Effector memory CD8-positive, alpha-beta T cell (primary cell): ENCODE measurements around the gene NRAS.

ENCODE experiments used
- ATAC-seq: fragments of 150-1000 bp; cut with Tn5 transposase; replicated peaks from 2 replicates; pipeline ENCODE4 v1.10.0; 2021; ENCODE audit warnings: mild to moderate bottlenecking, moderate library complexity
- DNase-seq, 3 experiments: peaks; one replicate each; pipeline ENCODE4 v3.0.0; 2021
- H3K27ac Mint-ChIP-seq, 2 donors: one replicate each; pipeline ENCODE4 v1.8.0; 2022; ENCODE audit warnings: mild to moderate bottlenecking in 2 of 2, mixed read lengths in 2 of 2, moderate library complexity in 2 of 2
- H3K27me3 Mint-ChIP-seq, 2 donors: one replicate each; pipeline ENCODE4 v1.8.0; 2022; ENCODE audit warnings: mixed read lengths in 2 of 2
- H3K36me3 Mint-ChIP-seq: one replicate; pipeline ENCODE4 v1.8.0; 2022; ENCODE audit warnings: mild to moderate bottlenecking, moderate library complexity, mixed read lengths; ENCODE audit not compliant: insufficient read depth
- H3K4me1 Mint-ChIP-seq, 2 donors: one replicate each; pipeline ENCODE4 v1.8.0; 2022; ENCODE audit warnings: low read depth in 2 of 2, mixed read lengths in 2 of 2
- H3K4me3 Mint-ChIP-seq, 2 donors: one replicate each; pipeline ENCODE4 v1.8.0; 2022; ENCODE audit warnings: mild to moderate bottlenecking in 2 of 2, mixed read lengths in 2 of 2, moderate library complexity in 2 of 2
- H3K9me3 Mint-ChIP-seq, 2 donors: one replicate each; pipeline ENCODE4 v1.8.0; 2022; ENCODE audit warnings: mixed read lengths in 2 of 2

NRAS gene

GRCh38 chr1:114718661-114719423, 2.3 kb upstream of the NRAS start:
- H3K27ac Mint-ChIP-seq, result peak overlapping the region in 1 of 2 donors; percentile 17
- ATAC-seq, result no peak
- no peaks in the 10 kb centered on the region for H3K9me3 Mint-ChIP-seq
- no peak overlapping the region for H3K4me3 Mint-ChIP-seq
- DNase-seq, result no peak
- H3K27me3 Mint-ChIP-seq, result no peaks in the 10 kb centered on the region
- H3K4me1 Mint-ChIP-seq, result peaks cover 11 to 20% of the 10 kb centered on the region in 2 donors
- H3K36me3 Mint-ChIP-seq, result peaks cover 72% of the 10 kb centered on the region

GRCh38 chr1:114715952-114716303, 643 bp downstream of the NRAS start:
- Mint-ChIP-seq H3K9me3 (no peaks in the 10 kb centered on the region), H3K4me1 (peaks cover 11 to 20% of the 10 kb centered on the region in 2 donors), H3K4me3 (peak overlapping the region; percentile 94 to 98), H3K27me3 (no peaks in the 10 kb centered on the region), H3K36me3 (peaks cover 70% of the 10 kb centered on the region), H3K27ac (peak overlapping the region; percentile 99 to 100)
- DNase-seq (no peak), ATAC-seq (no peak)

GRCh38 chr1:114712977-114713376, 3.6 kb downstream of the NRAS start:
- Mint-ChIP-seq H3K36me3 (peaks cover 65% of the 10 kb centered on the region), H3K27ac (peak overlapping the region in 1 of 2 donors; percentile 83), H3K4me3 (no peak overlapping the region), H3K9me3 (no peaks in the 10 kb centered on the region), H3K27me3 (no peaks in the 10 kb centered on the region), H3K4me1 (peaks cover 11 to 20% of the 10 kb centered on the region in 2 donors)
- DNase-seq (no peak), ATAC-seq (no peak)

GRCh38 chr1:114710360-114710759, 6.2 kb downstream of the NRAS start:
- Mint-ChIP-seq H3K4me1 (peaks cover 0 to 4% of the 10 kb centered on the region in 2 donors), H3K36me3 (peaks cover 67% of the 10 kb centered on the region), H3K4me3 (no peak overlapping the region), H3K27me3 (no peaks in the 10 kb centered on the region), H3K9me3 (no peaks in the 10 kb centered on the region), H3K27ac (peak overlapping the region in 1 of 2 donors; percentile 0)
- ATAC-seq (no peak), DNase-seq (no peak)

GRCh38 chr1:114707604-114708003, 9.0 kb downstream of the NRAS start:
- Mint-ChIP-seq H3K4me1 (no peaks in the 10 kb centered on the region), H3K9me3 (no peaks in the 10 kb centered on the region)

GRCh38 chr1:114703242-114703641, 13.3 kb downstream of the NRAS start:
- DNase-seq (no peak), ATAC-seq (no peak)
- Mint-ChIP-seq H3K9me3 (no peaks in the 10 kb centered on the region), H3K27me3 (no peaks in the 10 kb centered on the region), H3K4me3 (no peak overlapping the region), H3K36me3 (peaks cover 25% of the 10 kb centered on the region), H3K27ac (no peak overlapping the region), H3K4me1 (no peaks in the 10 kb centered on the region)

More at GRCh38 chr1:114707604-114708003, 9.0 kb downstream of the NRAS start:
- ATAC-seq (no peak), DNase-seq (no peak)
- no peak overlapping the region for H3K27ac Mint-ChIP-seq
- peaks cover 60% of the 10 kb centered on the region for H3K36me3 Mint-ChIP-seq
- H3K4me3 Mint-ChIP-seq, result no peak overlapping the region
- H3K27me3 Mint-ChIP-seq, result no peaks in the 10 kb centered on the region

GRCh38 chr1:114702737-114703136, 13.8 kb downstream of the NRAS start:
- DNase-seq, result no peak
- Mint-ChIP-seq H3K27me3 (no peaks in the 10 kb centered on the region), H3K27ac (no peak overlapping the region), H3K36me3 (peaks cover 20% of the 10 kb centered on the region), H3K9me3 (no peaks in the 10 kb centered on the region), H3K4me3 (no peak overlapping the region), H3K4me1 (no peaks in the 10 kb centered on the region)
- no peak for ATAC-seq

GRCh38 chr1:114701931-114702330, 14.6 kb downstream of the NRAS start:
- no peak overlapping the region for H3K4me3 Mint-ChIP-seq
- no peak overlapping the region for H3K27ac Mint-ChIP-seq
- no peak for DNase-seq

GRCh38 chr1:114700036-114700600, 16.5 kb downstream of the NRAS start:
- no peak for DNase-seq
- Mint-ChIP-seq H3K9me3 (no peaks in the 10 kb centered on the region), H3K27me3 (peaks cover 7 to 18% of the 10 kb centered on the region in 2 donors), H3K36me3 (no peaks in the 10 kb centered on the region), H3K27ac (no peak overlapping the region), H3K4me3 (no peak overlapping the region), H3K4me1 (no peaks in the 10 kb centered on the region)
- ATAC-seq, result no peak

More at GRCh38 chr1:114701931-114702330, 14.6 kb downstream of the NRAS start:
- H3K4me1 Mint-ChIP-seq, result no peaks in the 10 kb centered on the region
- ATAC-seq, result no peak
- peaks cover 11% of the 10 kb centered on the region for H3K36me3 Mint-ChIP-seq
- peaks cover 0 to 6% of the 10 kb centered on the region in 2 donors for H3K27me3 Mint-ChIP-seq
- no peaks in the 10 kb centered on the region for H3K9me3 Mint-ChIP-seq

GRCh38 chr1:114696810-114697209, 19.8 kb downstream of the NRAS start:
- no peak for DNase-seq
- H3K27me3 Mint-ChIP-seq, result peaks cover 7 to 19% of the 10 kb centered on the region in 2 donors
- H3K27ac Mint-ChIP-seq, result no peak overlapping the region
- H3K4me3 Mint-ChIP-seq, result no peak overlapping the region
- H3K36me3 Mint-ChIP-seq, result no peaks in the 10 kb centered on the region
- no peaks in the 10 kb centered on the region for H3K9me3 Mint-ChIP-seq
- no peak for ATAC-seq
- H3K4me1 Mint-ChIP-seq, result no peaks in the 10 kb centered on the region

GRCh38 chr1:114695430-114696058, 21.0 kb downstream of the NRAS start, which contains the start of gene AMPD1:
AMPD1 (minus strand) TSS chr1:114695546; CDS start chr1:114695471, 75 bp downstream.
- Mint-ChIP-seq H3K36me3 (no peaks in the 10 kb centered on the region), H3K27ac (no peak within 1 kb of the TSS), H3K27me3 (peaks cover 16 to 24% of the 10 kb centered on the region in 2 donors), H3K4me3 (no peak within 1 kb of the TSS), H3K4me1 (no peaks in the 10 kb centered on the region), H3K9me3 (no peaks in the 10 kb centered on the region)
- ATAC-seq, result no peak
- no peak for DNase-seq

- H3K4me1 Mint-ChIP-seq, result no peaks in the 10 kb centered on the region
- H3K27me3 Mint-ChIP-seq, result peaks cover 24% of the 10 kb centered on the region in 2 donors
- H3K4me3 Mint-ChIP-seq, result no peak overlapping the region
- no peak for DNase-seq
- H3K9me3 Mint-ChIP-seq, result no peaks in the 10 kb centered on the region
- ATAC-seq, result no peak
- H3K27ac Mint-ChIP-seq, result no peak overlapping the region
- no peaks in the 10 kb centered on the region for H3K36me3 Mint-ChIP-seq
Observed at GRCh38 chr1:114694540-114695310, 21.8 kb downstream of the NRAS start.

- H3K36me3 Mint-ChIP-seq, result no peaks in the 10 kb centered on the region
- no peaks in the 10 kb centered on the region for H3K4me1 Mint-ChIP-seq
- no peak overlapping the region for H3K4me3 Mint-ChIP-seq
- no peak overlapping the region for H3K27ac Mint-ChIP-seq
- peaks cover 36 to 41% of the 10 kb centered on the region in 2 donors for H3K27me3 Mint-ChIP-seq
- DNase-seq (no peak), ATAC-seq (no peak)
- no peaks in the 10 kb centered on the region for H3K9me3 Mint-ChIP-seq
Observed at GRCh38 chr1:114692947-114693346, 23.6 kb downstream of the NRAS start.
